GM23338 (cell line): ENCODE data around the gene OTUB1. TPM values are rescaled to one million over a fixed set of nuclear protein-coding genes. Genes with fewer than 3 reads are reported as not detected.

ENCODE experiments used
- ATAC-seq: fragments of 200-7000 bp; cut with Tn5 transposase; 3 replicates; pipeline ENCODE4 v1.9.1; 2020
- DNase-seq: peaks from one replicate; pipeline ENCODE4 v3.0.0-alpha.2; 2015; ENCODE audit warnings: low spot score
- H2AFZ ChIP-seq: fragments of 200-600 bp; sonication (generic); 2 replicates; pipeline ENCODE4 v1.8.0; 2016; ENCODE audit warnings: antibody characterized with exemption, mild to moderate bottlenecking, moderate library complexity
- H3F3A ChIP-seq: fragments of 200-600 bp; sonication (generic); replicated peaks from 2 replicates; pipeline ENCODE4 v1.8.0; 2017; ENCODE audit warnings: antibody characterized with exemption, mixed run types, low read depth
- H3K27ac ChIP-seq: fragments of 200-600 bp; sonication (generic); 2 replicates; pipeline ENCODE4 v1.6.1; 2016; ENCODE audit warnings: low read depth
- H3K27me3 ChIP-seq: fragments of 200-600 bp; sonication (generic); 2 replicates; pipeline ENCODE4 v1.8.0; 2016; ENCODE audit warnings: mild to moderate bottlenecking, mixed run types, moderate library complexity; ENCODE audit not compliant: insufficient read depth
- H3K36me3 ChIP-seq: fragments of 200-600 bp; sonication (generic); 2 replicates; pipeline ENCODE4 v1.8.0; 2016; ENCODE audit warnings: mild to moderate bottlenecking; ENCODE audit not compliant: insufficient read depth
- H3K4me1 ChIP-seq: fragments of 200-600 bp; sonication (generic); 2 replicates; pipeline ENCODE4 v1.8.0; 2016; ENCODE audit warnings: mild to moderate bottlenecking, moderate library complexity; ENCODE audit not compliant: insufficient read depth
- H3K4me2 ChIP-seq: fragments of 200-600 bp; sonication (generic); 2 replicates; pipeline ENCODE4 v1.7.1; 2017; ENCODE audit warnings: mixed run types
- H3K4me3 ChIP-seq: fragments of 200-600 bp; sonication (generic); 2 replicates; pipeline ENCODE4 v1.6.1; 2016; ENCODE audit warnings: mixed run types
- H3K79me2 ChIP-seq: fragments of 200-600 bp; sonication (generic); replicated peaks from 2 replicates; pipeline ENCODE4 v1.8.0; 2017; ENCODE audit warnings: mild to moderate bottlenecking; ENCODE audit not compliant: insufficient read depth
- H3K9me2 ChIP-seq: fragments of 200-600 bp; sonication (generic); 2 replicates; pipeline ENCODE4 v1.8.0; 2017; ENCODE audit not compliant: insufficient read depth
- H4K20me1 ChIP-seq: fragments of 200-600 bp; sonication (generic); replicated peaks from 2 replicates; pipeline ENCODE4 v1.8.0; 2017; ENCODE audit warnings: mild to moderate bottlenecking; ENCODE audit not compliant: insufficient read depth
- H3K27ac Mint-ChIP-seq: 2 replicates; pipeline ENCODE4 v1.8.0; 2020; ENCODE audit warnings: inconsistent platforms, mild to moderate bottlenecking, moderate library complexity, mixed read lengths
- H3K27me3 Mint-ChIP-seq: 3 replicates; pipeline ENCODE4 v1.8.0; 2022; ENCODE audit warnings: low read depth, mild to moderate bottlenecking, moderate library complexity, mixed read lengths, inconsistent platforms; ENCODE audit not compliant: insufficient read depth, poor library complexity
- H3K36me3 Mint-ChIP-seq: 3 replicates; pipeline ENCODE4 v1.8.0; 2021; ENCODE audit warnings: low read depth, mild to moderate bottlenecking, inconsistent platforms, moderate library complexity, mixed read lengths
- H3K4me1 Mint-ChIP-seq: 3 replicates; pipeline ENCODE4 v1.8.0; 2020; ENCODE audit warnings: mild to moderate bottlenecking, inconsistent platforms, mixed read lengths
- H3K4me3 Mint-ChIP-seq: 3 replicates; pipeline ENCODE4 v1.8.0; 2021; ENCODE audit warnings: moderate library complexity, mild to moderate bottlenecking, inconsistent platforms, mixed read lengths
- H3K9me3 Mint-ChIP-seq: 3 replicates; pipeline ENCODE4 v1.8.0; 2020; ENCODE audit warnings: moderate library complexity, mild to moderate bottlenecking, inconsistent platforms, mixed read lengths
- CREB1 ChIP-seq: fragments of 250-450 bp; sonication (Bioruptor Pico); IDR thresholded peaks from 2 replicates; pipeline ENCODE4 v1.5.0; 2020; ENCODE audit warnings: low read depth, mild to moderate bottlenecking, moderate library complexity
- CTCF ChIP-seq, 2 experiments: fragments of 200-600 bp in 1 of 2; sonication (generic) in 1 of 2; conservative IDR thresholded peaks; 2 replicates each; pipeline versions ENCODE4 v1.5.1 to v1.6.1; 2016 to 2017; ENCODE audit warnings: antibody characterized with exemption in 2 of 2, low read depth in 2 of 2, mild to moderate bottlenecking in 2 of 2, moderate library complexity in 1 of 2
- ETS1 ChIP-seq: IDR thresholded peaks from 2 replicates; pipeline ENCODE4 v1.6.1; 2016; ENCODE audit warnings: antibody characterized with exemption
- EZH2 ChIP-seq: fragments of 200-600 bp; sonication (generic); IDR thresholded peaks from one replicate; pipeline ENCODE4 v1.8.0; 2017; ENCODE audit warnings: antibody characterized with exemption, mild to moderate bottlenecking, low read depth; ENCODE audit not compliant: unreplicated experiment
- EZH2phosphoT487 ChIP-seq: fragments of 200-600 bp; sonication (generic); IDR thresholded peaks from one replicate; pipeline ENCODE4 v1.8.1; 2018; ENCODE audit warnings: antibody characterized with exemption; ENCODE audit not compliant: unreplicated experiment
- JUNB ChIP-seq: IDR thresholded peaks from one replicate; pipeline ENCODE4 v1.6.1; 2016; ENCODE audit warnings: antibody characterized with exemption; ENCODE audit not compliant: unreplicated experiment
- NANOG ChIP-seq: IDR thresholded peaks from 2 replicates; pipeline ENCODE4 v1.6.1; 2016; ENCODE audit warnings: antibody characterized with exemption, borderline replicate concordance
- POLR2AphosphoS5 ChIP-seq: IDR thresholded peaks from 2 replicates; pipeline ENCODE4 v1.6.1; 2016; ENCODE audit warnings: antibody characterized with exemption, low read depth
- REST ChIP-seq: IDR thresholded peaks from one replicate; pipeline ENCODE4 v1.6.1; 2018; ENCODE audit warnings: antibody characterized with exemption; ENCODE audit not compliant: unreplicated experiment
- STAT1 ChIP-seq: IDR thresholded peaks from one replicate; pipeline ENCODE4 v1.6.1; 2016; ENCODE audit warnings: antibody characterized with exemption; ENCODE audit not compliant: unreplicated experiment
- ZNF114 ChIP-seq: fragments of 250-450 bp; sonication (Bioruptor Pico); IDR thresholded peaks from 2 replicates; pipeline ENCODE4 v1.5.0; 2020; ENCODE audit warnings: mild to moderate bottlenecking, moderate library complexity
- ZNF331 ChIP-seq: fragments of 250-450 bp; sonication (Bioruptor Pico); IDR thresholded peaks from 2 replicates; pipeline ENCODE4 v1.5.0; 2020; ENCODE audit warnings: low read depth, mild to moderate bottlenecking, moderate library complexity
- ZNF462 ChIP-seq: fragments of 250-450 bp; sonication (Bioruptor Pico); IDR thresholded peaks from 2 replicates; pipeline ENCODE4 v1.5.0; 2020; ENCODE audit warnings: mild to moderate bottlenecking, moderate library complexity
- polyA plus RNA-seq: library from polyadenylated mRNA; unstranded; fragments of >200 nt; fragmentation: Nextera tagmentation; extraction: Ambion mirVana; gene quantifications from 2 replicates; pipeline ENCODE4 v1.2.1, GENCODE V29; 2016
- total RNA-seq: library from RNA; depleted of rRNA; stranded (reverse); fragments of >200 nt; shearing (Covaris generic); gene quantifications from 2 replicates; pipeline ENCODE4 v1.2.3, GENCODE V29; 2014

OTUB1 gene
- total and polyA plus RNA-seq, 2 experiments from 2014 or later = 122 to 207 TPM

- Histone ChIP-seq H3K4me2 (peak overlapping the region; percentile 69), H3K4me3 (peak overlapping the region; percentile 40; the same call in 1 of the 2 replicates), H3K27me3 (peaks cover 96% of the 10 kb centered on the region), H3K9me2 (no peaks in the 10 kb centered on the region), H3K79me2 (no peaks in the 10 kb centered on the region), H3K36me3 (no peaks in the 10 kb centered on the region), H2AFZ (no peak overlapping the region), H4K20me1 (no peaks in the 10 kb centered on the region; the same call in 1 of the 2 replicates), H3F3A (0 out of 2 replicates have a peak, but pooled peaks cover 14% of the 10 kb centered on the region), H3K27ac (no peak overlapping the region), H3K4me1 (peaks cover 22% of the 10 kb centered on the region; the same call in 1 of the 2 replicates)
- TF ChIP-seq POLR2AphosphoS5 (no peak), STAT1 (no peak), REST (no peak), EZH2 (peak; percentile 74), NANOG (no peak), ETS1 (no peak), ZNF331 (CRISPR knock-in tag) (no peak), CREB1 (CRISPR knock-in tag) (no peak), CTCF (conservative IDR thresholded peaks at IDR 0.05; ENCODE audit: low read depth in 2 of 2) (no peak), EZH2phosphoT487 (peak; percentile 31), ZNF114 (CRISPR knock-in tag) (no peak), ZNF462 (CRISPR knock-in tag) (no peak), JUNB (no peak)
- DNase-seq = no peak
- H3K36me3 Mint-ChIP-seq = no peaks in the 10 kb centered on the region
- H3K27me3 Mint-ChIP-seq = peaks cover 81% of the 10 kb centered on the region
- H3K4me3 Mint-ChIP-seq = peak overlapping the region; percentile 83
- H3K9me3 Mint-ChIP-seq = peaks cover 3% of the 10 kb centered on the region; the same call in 2 of the 3 replicates
- H3K4me1 Mint-ChIP-seq = peaks cover 17% of the 10 kb centered on the region
- no peak overlapping the region for H3K27ac Mint-ChIP-seq
- no peak for ATAC-seq
Measured at GRCh38 chr11:64035081-64035524, 48.9 kb downstream of the OTUB1 start.
